Activated T-cell treated with anti-CD3 and anti-CD28 coated beads, Interleukin-2, amount 50 U/mL, for 72 hours (primary cell): ENCODE data around the gene GTF2I. TPM values are rescaled to one million over a fixed set of nuclear protein-coding genes. Genes with fewer than 3 reads are reported as not detected.
"Not testable (repeated sequence)": the region's sequence is repeated elsewhere in the genome, so short reads cannot be mapped to it uniquely, and the experiment has no call there.

Experiments used
- ATAC-seq, 2 donors: fragments of 150-1000 bp; cut with Tn5 transposase; replicated peaks in 1 of 2; 2 replicates each; pipeline ENCODE4 v1.10.0; 2021; ENCODE audit warnings: moderate library complexity in 2 of 2, mild to moderate bottlenecking in 1 of 2
- DNase-seq, 2 donors: peaks; one replicate each; pipeline ENCODE4 v3.0.0; 2021 to 2022; ENCODE audit warnings: mixed read lengths in 1 of 2
- H3K27ac Mint-ChIP-seq: one replicate; pipeline ENCODE4 v1.8.0; 2022; ENCODE audit warnings: mild to moderate bottlenecking, moderate library complexity, mixed read lengths
- H3K27me3 Mint-ChIP-seq: one replicate; pipeline ENCODE4 v1.8.0; 2022; ENCODE audit warnings: low read depth, mixed read lengths
- H3K36me3 Mint-ChIP-seq, 2 donors: one replicate each; pipeline ENCODE4 v1.8.0; 2022; ENCODE audit warnings: mixed read lengths in 2 of 2, mild to moderate bottlenecking in 1 of 2; ENCODE audit not compliant: insufficient read depth in 2 of 2
- H3K4me1 Mint-ChIP-seq: one replicate; pipeline ENCODE4 v1.8.0; 2022; ENCODE audit warnings: low read depth, mixed read lengths
- H3K4me3 Mint-ChIP-seq, 2 donors: one replicate each; pipeline ENCODE4 v1.8.0; 2022; ENCODE audit warnings: mild to moderate bottlenecking in 2 of 2, mixed read lengths in 2 of 2, moderate library complexity in 2 of 2
- H3K9me3 Mint-ChIP-seq, 2 donors: one replicate each; pipeline ENCODE4 v1.8.0; 2022; ENCODE audit warnings: mixed read lengths in 2 of 2
- total RNA-seq, 2 donors: library from RNA; stranded (reverse); gene quantifications; one replicate each; pipeline ENCODE4 v1.2.3, GENCODE V29; 2022

GTF2I gene
- total RNA-seq, 2 donors from 2014 or later = 118 to 121 TPM

- Mint-ChIP-seq H3K4me3 (peak overlapping the region; percentile 80 to 95), H3K4me1 (peaks cover 49% of the 10 kb centered on the region), H3K27ac (peak overlapping the region; percentile 86)
- not testable (repeated sequence) for H3K36me3 Mint-ChIP-seq, H3K9me3 Mint-ChIP-seq, H3K27me3 Mint-ChIP-seq
- DNase-seq (peak; percentile 84 to 88), ATAC-seq (peak; percentile 96 to 97)
These were observed 7.5 kb upstream of the GTF2I start for GRCh38 chr7:74650055-74650454.

GRCh38 chr7:74650493-74651132 is 6.9 kb upstream of the GTF2I start:
- DNase-seq (peak; percentile 36 to 48), ATAC-seq (peak; percentile 76 to 81)
- not testable (repeated sequence) for H3K27me3 Mint-ChIP-seq, H3K36me3 Mint-ChIP-seq, H3K9me3 Mint-ChIP-seq
- peaks cover 54% of the 10 kb centered on the region for H3K4me1 Mint-ChIP-seq
- H3K4me3 Mint-ChIP-seq = peak overlapping the region; percentile 80 to 95
- H3K27ac Mint-ChIP-seq = peak overlapping the region; percentile 86

GRCh38 chr7:74651133-74651504 is 6.4 kb upstream of the GTF2I start:
- DNase-seq, H3K27me3 Mint-ChIP-seq, H3K9me3 Mint-ChIP-seq, H3K36me3 Mint-ChIP-seq, ATAC-seq: not testable (repeated sequence)
- H3K27ac Mint-ChIP-seq = peak overlapping the region; percentile 52
- peak overlapping the region; percentile 80 to 95 for H3K4me3 Mint-ChIP-seq
- H3K4me1 Mint-ChIP-seq = peaks cover 59% of the 10 kb centered on the region

GRCh38 chr7:74653686-74654181 is 3.8 kb upstream of the GTF2I start:
- no peaks in the 10 kb centered on the region for H3K27me3 Mint-ChIP-seq
- no peak overlapping the region for H3K27ac Mint-ChIP-seq
- H3K4me3 Mint-ChIP-seq = no peak overlapping the region
- H3K4me1 Mint-ChIP-seq = peaks cover 60% of the 10 kb centered on the region
- peaks cover 0 to 3% of the 10 kb centered on the region in 2 donors for H3K36me3 Mint-ChIP-seq
- ATAC-seq = no peak
- no peak for DNase-seq
- H3K9me3 Mint-ChIP-seq = no peaks in the 10 kb centered on the region

- peak overlapping the region; percentile 34 to 96 for H3K4me3 Mint-ChIP-seq
- H3K27me3 Mint-ChIP-seq = no peaks in the 10 kb centered on the region
- ATAC-seq (no peak), DNase-seq (no peak)
- H3K36me3 Mint-ChIP-seq = peaks cover 0 to 3% of the 10 kb centered on the region in 2 donors
- H3K4me1 Mint-ChIP-seq = peaks cover 60% of the 10 kb centered on the region
- H3K27ac Mint-ChIP-seq = no peak overlapping the region
- H3K9me3 Mint-ChIP-seq = no peaks in the 10 kb centered on the region
These were observed 2.7 kb upstream of the GTF2I start for GRCh38 chr7:74654811-74655210.

- Mint-ChIP-seq H3K4me1 (peaks cover 60% of the 10 kb centered on the region), H3K4me3 (peak overlapping the region; percentile 93 to 96), H3K27me3 (no peaks in the 10 kb centered on the region), H3K9me3 (no peaks in the 10 kb centered on the region), H3K36me3 (peaks cover 0 to 3% of the 10 kb centered on the region in 2 donors), H3K27ac (no peak overlapping the region)
- no peak for DNase-seq
- no peak for ATAC-seq
These were observed 2.2 kb upstream of the GTF2I start for GRCh38 chr7:74655324-74655723.

- ATAC-seq = no peak
- no peaks in the 10 kb centered on the region for H3K9me3 Mint-ChIP-seq
- peak overlapping the region; percentile 92 for H3K27ac Mint-ChIP-seq
- peaks cover 60% of the 10 kb centered on the region for H3K4me1 Mint-ChIP-seq
- H3K27me3 Mint-ChIP-seq = no peaks in the 10 kb centered on the region
- no peak for DNase-seq
- peaks cover 0 to 8% of the 10 kb centered on the region in 2 donors for H3K36me3 Mint-ChIP-seq
- peak overlapping the region; percentile 93 to 96 for H3K4me3 Mint-ChIP-seq
These were observed 1.6 kb upstream of the GTF2I start for GRCh38 chr7:74655768-74656440.

- no peak for ATAC-seq
- H3K27ac Mint-ChIP-seq = peak overlapping the region; percentile 92
These were observed 1.1 kb upstream of the GTF2I start for GRCh38 chr7:74656441-74656836.

GRCh38 chr7:74656837-74657691 is 454 bp upstream of the GTF2I start:
- Mint-ChIP-seq H3K36me3 (peaks cover 0 to 11% of the 10 kb centered on the region in 2 donors), H3K4me1 (peaks cover 62% of the 10 kb centered on the region), H3K4me3 (peak overlapping the region; percentile 93 to 96), H3K9me3 (no peaks in the 10 kb centered on the region), H3K27ac (peak overlapping the region; percentile 100), H3K27me3 (no peaks in the 10 kb centered on the region)
- DNase-seq (peak; percentile 99), ATAC-seq (peak; percentile 86 to 87)

More at GRCh38 chr7:74656441-74656836, 1.1 kb upstream of the GTF2I start:
- H3K9me3 Mint-ChIP-seq = no peaks in the 10 kb centered on the region
- peaks cover 0 to 11% of the 10 kb centered on the region in 2 donors for H3K36me3 Mint-ChIP-seq
- H3K4me1 Mint-ChIP-seq = peaks cover 61% of the 10 kb centered on the region
- peak; percentile 47 to 55 for DNase-seq
- peak overlapping the region; percentile 93 to 96 for H3K4me3 Mint-ChIP-seq
- H3K27me3 Mint-ChIP-seq = no peaks in the 10 kb centered on the region

- Mint-ChIP-seq H3K27me3 (no peaks in the 10 kb centered on the region), H3K36me3 (peaks cover 0 to 11% of the 10 kb centered on the region in 2 donors), H3K27ac (peak overlapping the region; percentile 96), H3K9me3 (no peaks in the 10 kb centered on the region), H3K4me3 (peak overlapping the region; percentile 89 to 100), H3K4me1 (peaks cover 66% of the 10 kb centered on the region)
- ATAC-seq (peak; percentile 74), DNase-seq (peak; percentile 92 to 94)
These were observed 873 bp downstream of the GTF2I start for GRCh38 chr7:74658178-74659004.

GRCh38 chr7:74660202-74660601 is 2.7 kb downstream of the GTF2I start:
- peaks cover 70% of the 10 kb centered on the region for H3K4me1 Mint-ChIP-seq

More at GRCh38 chr7:74660202-74660601, 2.7 kb downstream of the GTF2I start:
- H3K9me3 Mint-ChIP-seq, DNase-seq, ATAC-seq, H3K27me3 Mint-ChIP-seq: not testable (repeated sequence)
- Mint-ChIP-seq H3K27ac (peak overlapping the region; percentile 98), H3K4me3 (peak overlapping the region; percentile 89 to 100), H3K36me3 (peaks cover 0 to 13% of the 10 kb centered on the region in 2 donors)
